ENCODE results near the gene RARS1.

RARS1 gene

DNA sequence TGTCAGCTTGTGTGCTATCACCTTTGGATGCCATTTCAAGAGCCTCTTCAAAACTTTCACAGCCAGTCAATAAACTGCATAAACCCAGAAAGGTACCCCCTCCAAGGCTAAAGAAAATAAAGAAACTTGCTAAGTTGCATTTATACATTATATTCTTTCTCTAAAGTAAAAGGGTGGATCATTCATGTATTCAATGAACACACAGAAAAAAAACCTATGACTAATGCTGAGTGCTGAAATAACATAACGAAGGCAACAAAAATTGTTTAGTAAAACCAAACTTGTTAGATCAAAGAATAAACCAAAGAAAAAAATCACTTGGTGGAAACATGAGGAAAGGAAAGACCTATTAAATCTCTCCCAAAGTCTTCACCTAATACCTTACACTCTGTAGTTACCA, 77.7 kb downstream of the RARS1 start:
- no peak for DNase-seq

DNA sequence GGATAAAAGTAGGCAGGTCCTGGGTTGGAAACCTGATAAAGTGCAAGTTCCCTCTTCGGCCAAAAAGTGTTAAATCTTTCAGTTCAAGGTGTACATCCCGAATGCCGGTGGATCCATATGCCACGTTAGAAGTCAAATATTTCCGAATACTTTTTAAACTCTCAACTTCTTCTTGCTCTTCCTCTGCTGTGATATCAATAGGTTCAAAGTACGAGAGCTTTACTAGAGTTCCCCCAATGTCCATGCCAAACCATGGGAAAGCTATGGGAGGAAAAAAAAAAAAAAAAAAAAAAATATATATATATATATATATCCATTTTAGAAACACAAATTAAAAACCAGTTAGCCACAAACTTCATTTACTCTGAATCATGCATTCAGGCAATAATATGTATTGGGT, 82.5 kb downstream of the RARS1 start:
- DNase-seq = no peak
